GM18861 (cell line): ENCODE data around the gene XPNPEP1.
A peak's percentile ranks its signal among the peaks of the same experiment; 100 is the strongest.

Experiments
- ATAC-seq: cut with Tn5 transposase; IDR thresholded peaks from one replicate; pipeline ENCODE4 v1.9.1; 2021; ENCODE audit not compliant: unreplicated experiment

XPNPEP1 gene

GRCh38 chr10:109895095-109895818 lies 28.1 kb downstream of the XPNPEP1 start:
- no peak for ATAC-seq

GRCh38 chr10:109894516-109894915 lies 28.8 kb downstream of the XPNPEP1 start:
- peak; percentile 60 for ATAC-seq

GRCh38 chr10:109893386-109893785 lies 29.9 kb downstream of the XPNPEP1 start:
- ATAC-seq = no peak

- no peak for ATAC-seq
Observed at GRCh38 chr10:109892931-109893330, 30.4 kb downstream of the XPNPEP1 start.

GRCh38 chr10:109892117-109892516 lies 31.2 kb downstream of the XPNPEP1 start:
- no peak for ATAC-seq

GRCh38 chr10:109891105-109891504 lies 32.2 kb downstream of the XPNPEP1 start:
- ATAC-seq = no peak

- ATAC-seq = no peak
Observed at GRCh38 chr10:109889867-109890266, 33.4 kb downstream of the XPNPEP1 start.

GRCh38 chr10:109887776-109888175 lies 35.5 kb downstream of the XPNPEP1 start:
- no peak for ATAC-seq

GRCh38 chr10:109887243-109887642 lies 36.1 kb downstream of the XPNPEP1 start:
- no peak for ATAC-seq

GRCh38 chr10:109886781-109887140 lies 36.5 kb downstream of the XPNPEP1 start:
- ATAC-seq = no peak

GRCh38 chr10:109886037-109886780 lies 37.1 kb downstream of the XPNPEP1 start:
- ATAC-seq = no peak

- ATAC-seq = peak; percentile 69
Observed at GRCh38 chr10:109883859-109884771, 39.2 kb downstream of the XPNPEP1 start.

- no peak for ATAC-seq
Observed at GRCh38 chr10:109882251-109883057, 40.9 kb downstream of the XPNPEP1 start.

GRCh38 chr10:109881769-109882057 lies 41.6 kb downstream of the XPNPEP1 start:
- ATAC-seq = no peak

GRCh38 chr10:109880886-109881768 lies 42.2 kb downstream of the XPNPEP1 start:
- ATAC-seq = peak; percentile 79

GRCh38 chr10:109877546-109877945 lies 45.8 kb downstream of the XPNPEP1 start:
- no peak for ATAC-seq

- no peak for ATAC-seq
Observed at GRCh38 chr10:109875828-109876821, 47.2 kb downstream of the XPNPEP1 start.

- no peak for ATAC-seq
Observed at GRCh38 chr10:109875151-109875568, 48.2 kb downstream of the XPNPEP1 start.

GRCh38 chr10:109871476-109871875 lies 51.8 kb downstream of the XPNPEP1 start:
- no peak for ATAC-seq
